HG02763 (cell line): Measurements from ENCODE around the gene KDM4B.

Source experiments
- ATAC-seq: cut with Tn5 transposase; IDR thresholded peaks from one replicate; pipeline ENCODE4 v1.9.1; 2021; ENCODE audit warnings: mild to moderate bottlenecking, moderate library complexity; ENCODE audit not compliant: unreplicated experiment

The KDM4B gene

DNA sequence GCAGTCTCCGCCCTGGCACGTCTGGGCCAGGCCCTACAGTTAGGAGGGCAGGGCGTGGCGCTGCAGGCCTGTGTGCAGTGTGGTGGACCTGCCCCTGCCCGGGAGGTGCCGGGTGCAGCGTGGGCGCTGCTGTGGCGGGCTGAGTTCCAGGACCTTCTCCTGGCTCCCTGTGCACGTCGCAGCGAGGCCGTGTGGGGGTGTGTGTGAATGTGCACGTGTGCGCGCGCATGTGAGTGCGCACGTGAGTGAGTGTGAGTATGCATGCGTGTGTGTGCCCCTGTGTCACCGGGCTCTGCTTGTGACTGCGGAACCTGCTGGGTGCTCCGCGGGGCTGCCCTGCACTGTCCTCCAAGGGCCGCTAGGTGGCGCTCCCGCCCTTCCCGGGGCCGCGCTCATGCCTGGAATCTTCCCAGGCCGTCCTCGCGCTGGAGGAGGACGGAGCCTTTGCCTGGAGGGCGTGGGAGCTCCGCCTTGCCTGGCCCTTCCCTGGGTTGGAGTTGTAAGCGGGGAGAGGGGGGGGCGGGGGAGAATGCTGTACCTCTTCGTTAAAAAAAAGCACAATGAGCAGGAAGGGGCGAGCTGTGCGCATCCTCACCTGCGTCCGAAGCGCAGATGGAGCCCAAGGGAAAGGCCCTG, 79.3 kb downstream of the KDM4B start:
- ATAC-seq, result no peak

DNA sequence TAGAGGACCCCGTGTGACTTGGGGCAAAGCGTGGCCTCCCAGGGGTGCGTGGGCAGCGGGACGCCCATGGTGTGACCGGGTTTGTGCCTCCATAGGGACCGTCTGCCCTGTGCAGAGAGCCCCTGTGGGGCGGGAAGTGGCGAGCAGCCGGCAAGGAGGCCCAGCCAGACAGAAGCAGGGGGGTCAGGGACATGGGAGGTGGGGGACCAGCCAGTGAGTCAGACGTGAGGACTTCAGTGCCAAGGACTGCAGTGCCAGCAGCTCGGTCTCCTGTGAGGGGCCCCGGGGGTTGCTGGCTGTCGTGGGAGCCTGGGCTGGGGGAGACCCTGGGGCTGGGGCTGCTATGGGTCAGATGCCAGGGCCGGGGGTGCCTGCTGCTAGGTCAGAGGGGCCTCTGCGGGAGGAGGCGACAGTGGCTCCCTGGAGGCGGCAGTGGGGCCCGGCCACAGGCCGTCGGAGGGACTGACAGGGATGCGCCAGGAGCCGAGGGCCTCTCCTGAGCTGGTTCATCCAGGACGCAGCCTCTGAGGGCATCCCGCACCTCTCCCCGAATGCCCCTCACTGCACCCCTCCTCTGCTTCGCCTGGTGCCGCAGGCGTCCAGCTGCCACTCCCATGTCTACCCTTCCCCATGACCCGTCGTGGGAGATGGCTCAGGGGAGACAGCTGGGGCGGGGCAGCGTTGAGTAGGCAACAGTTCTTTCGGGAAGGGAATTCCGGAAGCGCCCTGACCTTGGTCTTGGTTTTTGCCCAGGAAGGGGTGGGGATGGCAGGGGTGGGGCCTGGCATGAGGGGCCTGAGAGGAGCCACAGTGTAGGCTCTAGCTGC, 80.0 kb downstream of the KDM4B start:
- ATAC-seq, result no peak

DNA sequence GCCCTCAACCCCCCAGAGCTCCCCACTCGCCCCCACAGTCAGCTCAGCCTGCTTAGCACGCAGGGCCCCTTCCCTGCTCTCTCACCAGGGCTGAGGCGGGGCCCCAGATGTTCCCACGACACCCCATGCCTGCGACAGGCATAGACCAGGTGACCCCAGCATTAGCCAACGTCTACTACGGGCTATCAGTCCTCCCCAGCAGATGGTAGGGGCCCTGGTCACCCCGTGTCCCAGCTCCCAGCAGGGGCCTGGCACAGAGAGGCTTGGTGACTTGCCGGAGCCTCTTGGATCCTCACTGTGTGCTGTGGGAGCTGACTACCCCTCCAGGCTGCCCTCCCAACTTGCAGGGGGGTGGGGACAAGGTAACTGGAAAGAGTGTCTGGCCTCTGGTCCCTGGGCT, 80.6 kb downstream of the KDM4B start:
- ATAC-seq, result no peak

DNA sequence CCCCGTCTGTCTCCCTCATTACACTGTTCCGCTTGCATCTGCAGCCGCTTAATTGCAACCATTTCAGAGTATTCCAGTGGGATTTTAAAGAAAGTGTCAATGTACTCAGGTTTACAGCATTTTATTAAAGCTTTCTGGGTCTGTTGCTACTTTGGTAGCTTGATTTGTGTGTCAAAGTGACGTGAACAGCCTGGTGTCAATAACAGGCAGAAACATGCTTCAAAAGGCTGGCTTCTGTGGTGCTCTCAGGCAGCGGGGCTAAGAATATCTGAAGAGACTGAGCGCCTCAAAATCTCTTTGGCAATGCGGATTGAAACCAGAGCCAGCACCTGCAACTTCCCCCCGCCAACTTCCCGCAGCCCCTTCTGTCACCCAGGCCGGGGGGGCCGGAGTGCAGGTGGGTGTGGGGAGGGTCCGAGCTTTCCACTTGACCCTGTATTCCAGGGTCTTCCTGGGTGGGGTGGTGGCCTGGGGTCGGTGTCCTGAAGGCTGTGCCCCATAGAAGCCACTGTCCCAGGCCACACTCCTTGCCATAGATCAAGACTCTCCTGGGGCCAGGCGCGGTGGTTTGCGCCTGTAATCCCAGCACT, 81.2 kb downstream of the KDM4B start:
- no peak for ATAC-seq

DNA sequence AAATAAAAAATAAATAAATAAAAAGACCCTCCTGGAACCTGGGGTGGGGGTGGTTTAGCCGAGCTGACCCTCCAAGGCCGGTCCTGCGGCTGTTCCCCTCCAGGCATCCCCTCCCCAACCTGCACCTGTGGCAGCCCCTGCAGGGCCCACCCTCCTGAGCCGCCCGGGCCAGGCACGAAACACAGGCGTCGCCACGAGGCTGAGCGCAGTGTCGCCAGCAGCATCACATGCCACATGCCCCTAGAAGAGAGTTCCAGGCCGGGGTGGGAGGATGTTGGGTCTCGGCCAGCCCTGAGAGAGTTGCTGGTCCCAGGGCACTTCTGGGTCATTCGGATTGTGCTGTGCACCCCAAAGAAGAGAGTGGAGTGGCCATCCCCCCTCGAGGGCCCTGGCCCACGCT, 82.0 kb downstream of the KDM4B start:
- ATAC-seq, result no peak

DNA sequence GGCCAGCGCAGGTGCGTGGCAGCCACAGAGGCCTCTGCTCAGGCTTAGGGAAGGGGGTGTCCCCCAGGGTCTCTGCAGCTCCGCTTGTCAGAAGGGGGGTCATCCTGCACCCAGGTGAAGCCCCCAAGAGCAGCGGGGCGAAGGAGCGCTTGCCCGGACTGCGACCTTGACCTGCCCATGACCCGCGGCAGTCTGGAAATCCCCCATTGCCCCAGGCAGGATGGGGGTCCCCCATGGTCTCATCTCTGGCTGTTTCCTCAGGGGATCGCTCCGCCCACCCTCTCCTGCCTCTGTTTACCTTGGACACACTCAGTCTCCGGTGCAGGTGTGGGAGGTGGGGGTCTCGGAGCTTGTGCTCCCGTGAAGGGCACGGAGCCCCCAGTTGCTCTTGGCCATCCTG, 82.7 kb downstream of the KDM4B start:
- ATAC-seq, result no peak

DNA sequence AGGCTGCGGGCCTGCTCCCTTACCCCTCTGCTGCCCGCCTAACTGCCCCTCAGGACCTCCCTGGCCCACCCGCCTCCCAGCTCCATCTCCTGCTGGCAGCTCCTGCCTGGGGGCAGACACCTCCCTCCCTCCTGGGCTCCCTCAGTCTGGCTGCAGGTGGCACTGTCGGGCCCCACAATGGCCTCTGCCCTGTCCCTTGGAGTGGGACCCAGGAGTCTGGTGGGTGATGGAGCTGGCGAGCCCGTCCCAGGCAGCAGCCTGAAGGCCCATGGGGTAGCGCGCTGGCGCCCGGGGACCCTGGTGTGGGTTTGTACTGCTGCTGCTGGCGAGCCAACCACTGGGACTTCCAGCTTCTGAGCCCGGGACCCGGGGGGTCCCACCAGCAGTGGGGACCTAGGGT, 83.6 kb downstream of the KDM4B start:
- ATAC-seq, result no peak

DNA sequence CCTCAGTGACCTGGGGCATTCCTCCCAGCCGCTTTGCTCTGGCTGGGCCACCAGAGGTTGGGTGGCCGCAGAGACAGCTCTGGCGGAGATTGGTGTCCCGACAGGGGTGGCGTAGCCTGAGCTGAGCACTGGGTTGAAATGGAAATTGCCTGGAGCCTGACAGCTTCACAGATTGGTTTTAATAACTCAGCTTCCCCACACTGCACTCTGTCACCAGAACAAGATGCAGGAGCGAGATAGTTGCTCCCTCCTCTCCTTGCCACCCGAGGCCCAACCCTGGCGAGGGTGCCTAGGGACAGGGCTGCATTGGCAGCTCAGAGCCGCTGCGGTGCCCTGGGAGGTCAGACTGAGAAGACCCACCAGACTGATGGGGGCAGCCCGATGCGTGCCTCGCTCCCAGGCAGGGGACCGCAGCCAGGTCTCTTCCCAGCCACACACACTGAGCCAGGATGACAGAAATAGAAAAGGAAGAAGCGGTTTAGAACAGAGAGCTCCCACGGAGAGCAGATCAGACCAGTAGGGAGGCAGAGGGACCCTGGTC, 84.1 kb downstream of the KDM4B start:
- ATAC-seq, result no peak

DNA sequence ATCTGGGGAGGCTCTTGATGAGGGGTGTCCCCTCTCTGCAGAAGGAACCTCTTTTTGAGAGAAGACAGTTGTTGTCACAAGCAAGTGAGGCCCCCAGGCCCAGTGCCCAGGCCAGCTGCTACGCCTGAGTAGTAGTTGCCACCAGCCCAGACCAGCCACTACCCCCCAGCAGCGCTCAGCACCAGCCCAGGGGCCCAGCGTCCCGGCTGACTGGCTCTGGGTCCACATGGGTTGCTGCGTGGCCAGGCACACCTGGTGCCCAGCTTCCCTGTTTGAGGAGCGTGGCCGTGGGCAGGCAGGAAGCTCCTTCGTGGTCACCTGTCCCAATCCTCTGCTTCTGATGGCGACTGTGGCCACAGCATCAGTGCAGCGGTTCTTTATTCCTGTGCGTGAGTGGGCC, 84.7 kb downstream of the KDM4B start:
- ATAC-seq, result no peak

DNA sequence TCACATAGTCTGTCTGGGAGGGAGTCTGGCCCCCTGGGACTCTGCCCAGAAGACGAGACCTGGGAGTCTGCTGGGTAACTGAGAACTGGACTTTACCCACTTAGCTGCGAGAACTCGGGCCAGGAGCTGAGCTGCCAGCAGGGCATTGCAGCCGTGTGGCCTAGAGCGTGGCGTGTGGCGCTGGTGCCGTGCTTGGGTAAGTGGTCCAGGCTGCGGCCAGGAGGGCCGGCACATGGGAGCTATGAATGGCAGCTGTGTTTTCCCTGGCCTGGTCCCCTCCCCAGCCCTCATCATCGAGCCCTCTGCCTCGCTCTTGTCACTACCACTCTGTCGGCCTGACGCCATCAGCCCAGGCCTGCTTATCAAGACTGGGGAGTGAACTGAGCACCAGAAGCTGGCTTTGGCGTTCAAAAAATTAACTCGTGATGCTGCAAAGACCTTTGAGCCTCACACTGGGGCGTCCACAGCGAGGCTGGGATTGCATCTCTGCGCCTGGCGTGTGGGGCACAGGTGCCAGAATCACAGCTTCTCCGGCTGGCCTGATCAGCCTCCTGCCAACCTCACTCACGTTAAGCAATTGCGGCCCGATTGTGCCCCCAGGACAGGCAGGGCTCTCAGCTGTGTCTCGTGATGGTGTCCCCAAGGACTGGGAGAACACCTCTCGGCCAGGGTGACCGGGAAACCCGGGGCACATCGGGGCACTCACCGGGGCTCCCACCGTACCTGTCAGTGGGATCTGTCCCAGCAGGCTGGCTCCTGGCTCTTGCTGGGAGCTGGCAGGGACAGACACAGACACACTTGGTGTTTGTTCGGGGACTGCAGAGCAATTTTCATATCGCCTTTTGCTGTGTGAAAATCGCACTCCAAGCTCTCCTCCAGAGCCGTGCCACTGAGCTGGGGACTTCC, 85.9 kb downstream of the KDM4B start:
- ATAC-seq, result no peak

DNA sequence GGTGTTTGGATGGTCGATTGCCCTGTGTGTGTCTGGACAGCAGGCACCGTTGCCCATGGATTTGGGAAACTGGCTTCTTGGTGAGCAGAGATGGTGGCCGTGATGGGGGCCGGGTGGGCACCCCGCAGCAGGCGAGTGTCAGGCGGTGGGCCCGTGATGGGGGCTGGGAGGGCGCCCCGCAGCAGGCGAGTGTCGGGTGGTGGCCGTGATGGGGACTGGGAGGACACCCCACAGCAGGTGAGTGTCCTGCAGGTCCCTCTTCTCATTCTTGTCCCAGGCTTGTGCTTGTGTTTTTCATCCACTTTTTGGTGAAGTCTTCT, 86.5 kb downstream of the KDM4B start:
- no peak for ATAC-seq

DNA sequence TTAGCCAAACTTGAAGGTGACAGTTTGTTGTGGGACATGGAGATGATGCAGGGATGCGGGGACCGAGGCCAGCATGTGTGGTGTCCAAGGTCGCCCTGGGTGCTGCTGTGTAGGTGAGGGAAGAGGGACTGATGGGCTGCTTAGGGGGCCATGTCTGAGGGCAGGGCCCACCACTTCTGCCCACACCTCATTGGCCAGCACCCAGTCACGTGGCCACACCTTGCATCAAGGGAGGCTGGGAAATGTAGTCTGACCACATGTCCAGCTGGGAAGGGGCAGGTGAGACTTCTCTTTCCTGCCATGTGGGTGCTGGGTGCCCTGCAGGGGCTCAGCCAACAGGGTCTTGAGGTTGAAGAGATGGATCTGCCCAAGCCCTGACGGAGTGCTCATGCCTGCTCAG, 88.9 kb downstream of the KDM4B start:
- no peak for ATAC-seq

DNA sequence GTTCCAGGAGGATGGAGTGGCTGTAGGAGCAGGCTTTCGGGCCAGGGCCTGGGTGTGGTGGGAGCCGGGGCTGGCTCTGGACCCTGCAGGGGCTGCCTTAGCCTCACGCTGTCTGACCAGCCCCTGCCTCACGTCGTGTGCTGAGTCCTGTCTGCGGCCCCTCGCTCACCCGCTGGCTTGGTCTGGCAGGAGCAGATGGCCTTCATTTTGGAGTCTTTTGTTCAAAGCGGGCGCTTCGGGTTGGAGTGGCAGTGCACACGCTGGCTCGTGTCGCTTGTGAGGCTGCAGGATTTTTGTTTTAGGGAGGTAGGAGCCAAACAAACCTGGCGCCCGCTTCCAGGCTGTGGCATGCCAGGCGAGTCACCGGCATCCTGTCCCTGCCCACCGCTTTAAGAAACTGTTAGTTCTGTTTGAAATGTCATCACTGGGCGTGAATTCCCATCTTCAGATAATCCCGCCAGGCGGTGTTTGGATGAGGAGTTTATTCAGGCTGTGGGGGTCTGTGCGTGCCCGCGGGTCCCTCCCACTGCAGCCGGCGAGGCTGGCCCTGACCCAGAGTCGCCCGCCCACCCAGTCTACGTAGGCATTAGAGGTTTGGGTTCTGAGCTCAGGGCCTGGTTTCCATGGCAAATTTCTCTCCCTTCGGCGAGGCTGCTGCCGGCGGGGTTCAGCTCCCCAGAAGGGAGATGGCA, 89.8 kb downstream of the KDM4B start:
- no peak for ATAC-seq

DNA sequence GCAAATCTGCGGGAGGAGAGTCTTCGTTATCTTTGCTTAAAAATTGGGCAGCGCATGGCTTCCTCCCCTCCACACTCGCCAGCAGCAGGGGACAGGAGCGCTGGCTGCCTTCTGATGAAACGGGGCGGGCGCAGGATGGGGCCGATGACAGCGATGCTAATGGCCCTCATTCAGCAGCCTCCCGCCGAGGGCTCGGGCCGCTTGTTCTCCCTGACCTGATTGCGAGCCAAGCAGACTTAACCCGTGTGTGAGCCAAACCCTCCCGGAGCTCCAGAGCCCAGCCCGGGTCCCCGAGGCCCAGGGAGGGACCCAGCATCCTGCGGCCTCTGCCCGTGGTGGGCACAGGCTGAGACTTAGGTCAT, 90.3 kb downstream of the KDM4B start:
- ATAC-seq, result no peak

DNA sequence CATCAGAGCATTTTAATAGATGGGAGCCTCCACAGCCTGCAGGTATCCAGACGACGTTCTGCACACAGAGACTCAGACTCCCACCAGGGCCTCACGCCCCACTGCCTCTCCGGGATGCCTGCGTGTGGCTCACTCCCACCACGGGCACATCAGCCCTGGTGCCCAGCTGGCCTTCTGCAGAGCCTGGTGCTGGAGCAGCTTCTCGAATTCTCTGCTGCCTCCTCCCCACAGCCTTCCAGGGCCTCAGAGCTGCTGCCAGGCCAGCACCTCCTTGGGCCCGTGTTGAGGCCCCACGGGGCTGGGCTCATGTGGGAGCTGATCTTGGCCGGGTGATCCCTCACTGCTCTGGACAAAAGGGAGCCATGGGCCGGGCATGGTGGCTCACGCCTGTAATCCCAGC, 90.9 kb downstream of the KDM4B start:
- no peak for ATAC-seq

DNA sequence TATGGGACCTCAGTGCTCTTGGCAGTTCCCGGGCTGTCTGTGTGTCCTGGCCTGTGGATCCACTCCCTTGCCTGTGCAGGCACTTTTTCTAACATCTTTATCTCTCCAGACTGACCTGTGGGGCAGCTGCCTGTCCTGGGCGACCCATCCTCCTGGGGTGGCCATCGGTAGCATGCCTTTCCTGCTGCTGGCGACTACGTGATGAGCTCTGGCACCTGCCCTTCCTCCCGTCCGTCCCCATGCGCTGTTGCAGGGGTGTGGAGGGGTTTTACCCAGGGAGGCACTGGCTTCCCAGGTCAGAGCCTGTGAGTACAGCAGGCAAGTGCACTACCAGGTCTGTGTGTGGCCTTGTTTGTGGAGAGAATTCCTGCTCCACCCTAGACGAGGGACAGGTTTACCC, 93.3 kb downstream of the KDM4B start:
- ATAC-seq, result no peak

DNA sequence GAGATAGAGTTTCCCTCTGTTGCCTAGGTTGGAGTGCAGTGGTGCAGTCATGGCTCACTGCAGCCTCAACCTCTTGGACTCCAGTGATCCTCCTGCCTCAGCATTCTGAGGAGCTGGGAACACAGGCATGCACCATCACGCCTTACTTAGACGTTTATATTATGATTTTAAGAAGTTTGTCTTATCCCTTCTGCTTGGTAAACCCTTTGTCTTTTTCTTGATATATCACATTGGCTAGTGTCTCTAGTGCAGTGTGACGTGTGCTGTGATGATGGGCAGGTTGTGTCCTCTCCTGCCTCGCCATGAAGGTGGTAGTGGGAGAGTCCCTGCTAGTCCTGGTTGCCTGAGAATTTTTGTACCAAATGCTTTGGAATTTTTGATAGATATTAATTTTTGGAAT, 93.9 kb downstream of the KDM4B start:
- ATAC-seq, result no peak

DNA sequence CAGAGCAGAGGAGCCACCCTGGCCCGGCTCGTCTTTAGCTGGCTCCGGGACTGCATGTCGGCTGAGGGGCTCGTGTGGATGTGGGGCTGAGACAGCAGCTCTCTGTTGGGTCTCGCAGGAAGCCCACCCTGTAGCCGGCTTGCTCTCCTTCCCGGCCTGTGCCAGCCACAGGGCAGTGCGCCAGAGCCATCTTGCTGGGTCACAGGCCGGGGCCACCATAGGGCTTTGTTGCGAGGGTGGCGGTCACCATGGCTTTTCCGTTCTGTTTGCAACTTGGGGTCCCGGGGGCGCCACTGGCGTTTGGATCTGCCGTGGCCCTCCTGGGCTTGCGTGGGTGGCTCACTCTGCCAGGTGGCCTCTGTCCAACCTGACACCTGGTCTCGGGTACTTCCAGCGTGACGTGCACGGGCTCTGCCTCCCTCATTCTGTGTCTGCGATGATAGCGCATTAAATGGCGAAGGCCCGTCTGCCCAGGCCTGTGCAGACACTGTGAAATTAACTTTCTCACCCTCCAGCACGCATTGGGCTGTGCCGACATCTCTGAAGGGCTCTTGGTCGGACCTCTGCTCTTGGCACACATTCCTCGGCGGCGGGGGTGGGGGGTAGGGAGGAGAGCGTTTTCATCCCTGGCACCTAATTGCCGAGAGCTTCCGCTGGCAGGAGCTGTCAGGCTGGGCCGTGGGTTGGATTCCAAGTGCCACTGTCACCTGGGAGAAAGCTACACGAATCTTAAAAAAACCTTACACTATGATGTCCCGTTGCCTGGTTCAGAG, 95.1 kb downstream of the KDM4B start:
- no peak for ATAC-seq

DNA sequence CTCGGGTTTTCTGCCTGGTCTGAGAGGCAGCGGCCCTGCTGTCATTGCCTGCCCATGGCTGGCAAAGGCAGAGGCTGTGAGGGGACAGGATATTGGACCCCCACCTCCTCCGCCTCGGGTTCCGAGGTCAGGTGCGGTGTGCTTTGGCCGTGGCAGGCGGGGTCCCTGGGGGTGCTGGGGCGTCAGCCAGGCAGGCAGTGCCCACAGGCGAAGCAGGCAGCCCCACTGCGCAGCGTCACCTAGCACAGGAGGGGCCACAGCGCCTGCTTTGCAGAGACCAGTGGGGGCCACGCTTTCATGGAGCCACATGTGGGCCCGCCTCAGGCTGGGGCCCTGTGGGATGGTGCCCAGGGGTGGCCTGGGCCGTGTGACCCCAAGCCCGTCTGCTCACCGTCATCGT, 96.0 kb downstream of the KDM4B start:
- no peak for ATAC-seq

DNA sequence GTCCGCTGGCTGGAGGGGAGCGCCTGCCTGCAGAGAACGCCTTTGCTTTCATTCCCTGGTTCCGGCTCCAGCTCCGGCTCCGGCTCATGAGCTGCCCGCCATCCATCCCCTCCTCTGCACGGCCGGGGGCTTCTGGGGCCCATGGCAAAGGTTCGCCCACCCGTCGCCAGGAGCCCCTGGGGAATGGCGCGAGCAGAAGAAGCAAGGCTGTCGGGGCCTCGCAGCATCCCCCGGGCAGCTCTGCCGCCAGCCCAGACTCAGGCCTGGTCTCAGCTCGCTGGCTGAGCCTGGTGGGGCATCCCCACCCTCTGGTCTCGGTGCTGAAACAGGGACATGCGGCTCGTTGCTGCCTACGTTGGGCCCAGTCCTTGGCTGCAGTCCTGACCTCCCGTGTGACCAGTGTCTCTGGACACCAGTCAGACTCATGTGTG, 96.8 kb downstream of the KDM4B start:
- no peak for ATAC-seq
